NB4 (cell line): ENCODE data around the gene OTOP2.

Experiments
- MAX ChIP-seq: IDR thresholded peaks from 2 replicates; pipeline ENCODE4 v1.6.1; 2011; ENCODE audit warnings: low read depth, low read length
- MYC ChIP-seq: IDR thresholded peaks from 2 replicates; pipeline ENCODE4 v1.6.1; 2011; ENCODE audit warnings: low read depth, low read length
- POLR2A ChIP-seq: IDR thresholded peaks from 2 replicates; pipeline ENCODE4 v1.6.1; 2011; ENCODE audit warnings: mild to moderate bottlenecking; ENCODE audit not compliant: insufficient read length; ENCODE audit errors: extremely low read depth
- TF ChIP-seq, protein P1 (sequence below): IDR thresholded peaks from one replicate; pipeline ENCODE4 v1.5.1; 2012; ENCODE audit warnings: low read depth, low read length

DNA sequence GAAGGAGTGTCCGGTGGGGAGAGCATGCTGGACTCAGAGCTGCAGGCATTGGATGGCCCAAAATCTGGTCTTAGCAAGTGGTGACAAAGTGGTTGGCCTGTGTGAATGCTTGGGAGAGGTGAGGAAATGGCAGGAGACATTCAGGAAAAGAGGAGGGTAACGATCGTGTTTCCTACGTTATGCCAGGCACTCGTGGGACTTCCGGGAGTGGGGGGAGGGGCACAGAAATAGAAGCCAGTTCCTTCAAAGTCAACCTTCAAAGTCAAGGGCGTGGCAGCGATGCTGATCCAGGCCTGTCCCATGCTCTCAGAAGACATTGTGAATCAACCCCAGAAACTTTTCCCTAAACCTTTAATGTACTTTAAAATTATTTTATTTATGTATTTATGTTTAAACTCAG lies 15.5 kb downstream of the OTOP2 start:
- TF ChIP-seq MAX = no peak
- TF ChIP-seq, protein P1, sequence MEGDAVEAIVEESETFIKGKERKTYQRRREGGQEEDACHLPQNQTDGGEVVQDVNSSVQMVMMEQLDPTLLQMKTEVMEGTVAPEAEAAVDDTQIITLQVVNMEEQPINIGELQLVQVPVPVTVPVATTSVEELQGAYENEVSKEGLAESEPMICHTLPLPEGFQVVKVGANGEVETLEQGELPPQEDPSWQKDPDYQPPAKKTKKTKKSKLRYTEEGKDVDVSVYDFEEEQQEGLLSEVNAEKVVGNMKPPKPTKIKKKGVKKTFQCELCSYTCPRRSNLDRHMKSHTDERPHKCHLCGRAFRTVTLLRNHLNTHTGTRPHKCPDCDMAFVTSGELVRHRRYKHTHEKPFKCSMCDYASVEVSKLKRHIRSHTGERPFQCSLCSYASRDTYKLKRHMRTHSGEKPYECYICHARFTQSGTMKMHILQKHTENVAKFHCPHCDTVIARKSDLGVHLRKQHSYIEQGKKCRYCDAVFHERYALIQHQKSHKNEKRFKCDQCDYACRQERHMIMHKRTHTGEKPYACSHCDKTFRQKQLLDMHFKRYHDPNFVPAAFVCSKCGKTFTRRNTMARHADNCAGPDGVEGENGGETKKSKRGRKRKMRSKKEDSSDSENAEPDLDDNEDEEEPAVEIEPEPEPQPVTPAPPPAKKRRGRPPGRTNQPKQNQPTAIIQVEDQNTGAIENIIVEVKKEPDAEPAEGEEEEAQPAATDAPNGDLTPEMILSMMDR = no peak
- no peak for TF ChIP-seq POLR2A
- TF ChIP-seq MYC = no peak
